ENCODE measurements around the gene NFATC2.

- TF ChIP-seq POLR2A (IDR thresholded peaks at IDR 0.05) (no peak), CTCF (IDR thresholded peaks at IDR 0.05) (no peak)
Observed at GRCh38 chr20:51522207-51522606, 20.3 kb downstream of the NFATC2 start.

Measured in Peyer's patch (tissue), 4 donors.